EH (cell line): Measurements from ENCODE around the gene TINAGL1.
"Not testable (repeated sequence)": the region's sequence is repeated elsewhere in the genome, so short reads cannot be mapped to it uniquely, and the experiment has no call there.

Experiments used
- DNase-seq: peaks from one replicate; pipeline ENCODE4 v3.0.0-alpha.2; 2015; ENCODE audit warnings: low read depth

TINAGL1 gene

GRCh38 chr1:31583995-31584868 lies 7.9 kb downstream of the TINAGL1 start:
- peak; percentile 78 for DNase-seq

DNA sequence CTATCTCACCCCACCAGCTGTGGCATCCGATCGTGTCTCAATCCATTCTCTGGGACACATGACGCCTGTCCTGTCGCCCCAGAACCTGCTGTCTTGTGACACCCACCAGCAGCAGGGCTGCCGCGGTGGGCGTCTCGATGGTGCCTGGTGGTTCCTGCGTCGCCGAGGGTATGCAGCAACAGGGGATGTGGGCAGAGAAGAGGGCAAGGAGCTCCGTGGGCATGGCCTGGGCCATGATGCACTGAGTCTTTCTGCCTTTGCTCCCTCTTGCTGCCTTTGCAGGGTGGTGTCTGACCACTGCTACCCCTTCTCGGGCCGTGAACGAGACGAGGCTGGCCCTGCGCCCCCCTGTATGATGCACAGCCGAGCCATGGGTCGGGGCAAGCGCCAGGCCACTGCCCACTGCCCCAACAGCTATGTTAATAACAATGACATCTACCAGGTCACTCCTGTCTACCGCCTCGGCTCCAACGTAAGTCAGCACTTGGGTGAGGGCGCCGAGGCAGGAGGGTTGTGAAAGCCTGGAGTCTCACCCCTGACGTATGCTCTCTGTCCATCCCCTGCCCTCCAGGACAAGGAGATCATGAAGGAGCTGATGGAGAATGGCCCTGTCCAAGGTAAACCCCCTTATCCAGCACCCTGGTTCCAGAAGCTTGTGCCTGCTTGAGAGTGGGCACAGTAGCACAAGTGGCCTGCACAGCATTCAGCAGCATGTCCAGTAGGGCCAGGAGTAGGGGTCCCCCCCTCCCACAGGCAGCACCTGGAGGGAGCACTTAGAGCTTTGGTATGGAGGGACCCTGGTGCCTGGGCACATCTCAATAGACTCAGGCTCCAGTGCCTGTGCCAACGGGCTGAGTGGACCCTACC lies 8.8 kb downstream of the TINAGL1 start:
- no peak for DNase-seq

- no peak for DNase-seq
Measured at GRCh38 chr1:31585736-31586365, 9.5 kb downstream of the TINAGL1 start.

GRCh38 chr1:31586376-31587327 lies 10.3 kb downstream of the TINAGL1 start:
- no peak for DNase-seq

DNA sequence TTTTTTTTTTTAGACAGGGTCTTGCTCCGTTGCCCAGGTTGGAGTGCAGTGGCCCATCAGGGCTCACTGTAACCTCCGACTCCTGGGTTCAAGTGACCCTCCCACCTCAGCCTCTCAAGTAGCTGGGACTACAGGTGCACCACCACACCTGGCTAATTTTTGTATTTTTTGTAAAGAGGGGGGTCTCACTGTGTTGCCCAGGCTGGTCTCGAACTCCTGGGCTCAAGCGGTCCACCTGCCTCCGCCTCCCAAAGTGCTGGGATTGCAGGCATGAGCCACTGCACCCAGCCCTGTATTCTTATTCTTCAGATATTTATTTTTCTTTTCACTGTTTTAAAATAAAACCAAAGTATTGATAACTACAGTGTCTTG lies 11.0 kb downstream of the TINAGL1 start:
- not testable (repeated sequence) for DNase-seq

GRCh38 chr1:31587720-31588423 lies 11.6 kb downstream of the TINAGL1 start:
- DNase-seq, result peak; percentile 53

- peak; percentile 44 for DNase-seq
Measured at GRCh38 chr1:31588751-31589515, 12.6 kb downstream of the TINAGL1 start.

DNA sequence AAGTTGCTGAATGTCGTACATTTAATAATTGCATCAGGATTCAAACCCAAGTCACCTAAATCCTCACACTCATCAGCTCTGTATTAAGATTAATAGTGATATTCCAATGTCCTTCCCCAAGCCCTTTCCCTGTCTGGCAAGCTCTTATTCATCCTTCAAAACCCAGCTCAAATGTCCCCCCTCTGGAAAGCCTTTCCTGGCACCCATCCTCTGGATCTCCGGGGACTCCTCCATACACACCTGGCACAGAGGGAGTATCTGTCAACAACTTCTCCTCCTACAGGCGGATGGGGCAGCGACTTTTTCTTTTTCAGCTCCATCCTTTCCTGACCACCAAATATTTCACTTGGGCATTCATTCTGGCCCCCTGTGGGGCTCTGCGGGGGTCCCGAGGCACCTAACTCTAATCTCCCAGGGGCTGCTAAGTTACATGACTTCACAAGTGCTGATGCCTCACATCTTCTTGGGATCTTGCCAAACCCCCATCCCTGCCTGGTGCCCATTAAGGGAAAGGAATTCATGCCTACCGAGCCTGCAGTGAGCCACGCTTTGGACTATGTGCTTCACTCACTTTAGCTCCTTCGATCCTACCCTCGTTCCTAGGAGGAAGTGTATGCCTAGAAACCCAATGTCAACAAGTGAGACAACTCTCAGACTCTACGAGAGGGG lies 15.2 kb downstream of the TINAGL1 start:
- DNase-seq, result peak; percentile 84

- no peak for DNase-seq
Measured at GRCh38 chr1:31592132-31592531, 15.8 kb downstream of the TINAGL1 start.

GRCh38 chr1:31593136-31593665 lies 16.9 kb downstream of the TINAGL1 start:
- DNase-seq, result no peak

DNA sequence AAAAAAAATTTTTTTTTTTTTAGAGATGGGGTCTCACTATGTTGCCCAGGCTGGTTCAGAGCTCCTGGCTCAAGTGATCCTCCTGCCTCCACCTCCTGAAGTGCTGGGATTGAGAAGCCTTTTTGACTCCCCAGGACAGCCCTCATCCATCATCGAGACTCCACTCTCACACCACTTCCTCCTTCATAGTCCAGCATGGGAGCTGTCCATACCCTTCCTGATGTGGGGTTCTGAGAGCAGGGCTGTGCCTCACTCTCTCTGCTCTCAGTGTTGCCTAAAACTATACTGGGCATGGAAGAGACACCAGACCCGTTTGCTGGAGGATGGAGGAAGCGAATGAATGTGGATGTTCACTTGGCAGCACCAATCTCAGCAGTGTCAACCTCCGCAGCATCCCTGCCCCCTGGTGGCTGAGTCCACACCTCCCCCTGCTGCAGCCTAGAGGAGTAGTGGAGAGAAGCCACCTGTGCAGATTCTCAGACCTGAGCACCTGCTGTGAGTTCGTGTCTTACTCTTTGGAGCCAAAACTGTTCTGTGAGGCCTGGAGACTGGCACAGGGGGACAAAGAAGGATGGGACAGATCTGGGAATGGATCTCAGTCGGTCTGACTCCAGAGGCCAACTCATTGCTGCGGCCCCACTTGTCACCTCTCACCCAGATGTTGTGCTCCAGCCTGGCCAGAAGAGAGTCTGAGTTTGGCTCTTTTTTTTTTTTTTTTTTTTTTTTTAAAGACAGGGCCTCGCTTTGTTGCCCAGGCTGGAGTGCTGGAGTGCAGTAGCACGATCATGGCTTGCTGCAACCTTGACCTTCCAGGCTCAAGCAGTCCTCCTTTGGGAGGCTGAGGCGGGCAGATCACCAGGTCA lies 17.7 kb downstream of the TINAGL1 start:
- DNase-seq, result peak; percentile 79

DNA sequence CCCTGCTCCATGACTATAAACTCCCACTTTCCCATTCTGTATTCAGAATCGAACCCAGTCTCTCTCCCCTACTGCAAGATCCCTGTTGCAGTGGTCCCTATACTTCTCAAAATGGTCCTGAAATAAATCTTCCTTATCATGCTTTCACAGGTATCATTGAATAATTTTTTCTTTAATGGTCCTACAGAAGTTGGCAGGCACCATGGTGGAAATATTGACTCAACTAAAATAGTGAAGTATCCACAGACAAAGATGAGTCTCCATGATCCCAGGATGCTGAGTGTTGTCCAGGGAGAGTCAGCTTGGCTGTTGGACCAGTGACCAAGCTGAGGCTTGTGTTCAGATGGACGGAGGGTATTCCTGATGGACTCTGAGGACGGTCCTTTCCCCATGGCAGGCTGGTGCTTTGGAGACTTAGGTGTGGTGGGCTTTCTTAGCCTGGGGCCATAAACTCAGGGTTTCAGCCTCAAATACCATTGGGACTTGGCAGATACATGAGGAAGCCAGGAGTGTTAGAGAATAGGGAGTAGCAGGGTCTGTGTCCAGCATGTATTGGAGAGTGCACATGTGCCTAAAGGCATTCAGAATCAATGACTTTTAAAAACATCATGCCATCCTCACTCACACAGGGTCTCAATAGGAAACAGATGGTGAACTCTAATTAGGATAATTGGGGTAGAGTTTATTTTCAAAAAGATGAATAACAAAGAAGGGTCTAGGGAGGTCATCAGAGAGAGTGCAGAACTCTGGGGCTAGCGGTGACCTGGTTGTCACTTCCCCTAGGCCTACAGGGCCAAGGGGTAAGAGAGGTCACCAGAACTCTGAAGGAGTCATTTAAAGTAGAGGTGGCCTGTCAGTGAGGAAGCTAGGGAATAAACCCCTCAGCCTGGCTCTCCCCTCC lies 19.8 kb downstream of the TINAGL1 start:
- DNase-seq, result no peak

- no peak for DNase-seq
Measured at GRCh38 chr1:31596737-31597097, 20.4 kb downstream of the TINAGL1 start.

- no peak for DNase-seq
Measured at GRCh38 chr1:31598980-31599379, 22.7 kb downstream of the TINAGL1 start.

DNA sequence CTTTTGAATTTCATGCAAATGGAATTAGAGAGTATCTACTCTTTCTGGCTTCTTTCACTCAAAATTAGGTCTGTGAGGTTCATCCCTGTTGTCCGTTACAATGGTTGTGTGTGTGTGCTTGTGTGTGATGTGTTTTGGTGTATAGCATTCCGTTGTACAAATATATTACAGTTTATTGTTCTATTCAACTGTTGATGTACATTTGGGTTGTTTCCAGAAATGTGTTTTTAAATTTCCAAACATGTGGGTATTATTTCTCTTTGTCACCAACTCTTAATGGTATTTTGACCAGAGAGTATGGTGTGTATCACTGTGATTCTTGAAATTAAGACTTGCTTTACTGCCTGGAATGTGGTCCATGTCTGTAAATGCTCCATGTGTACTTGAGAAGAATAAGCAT lies 24.3 kb downstream of the TINAGL1 start:
- DNase-seq, result no peak

GRCh38 chr1:31602081-31602480 lies 25.8 kb downstream of the TINAGL1 start:
- no peak for DNase-seq

- DNase-seq, result peak; percentile 63
Measured at GRCh38 chr1:31605908-31606427, 29.7 kb downstream of the TINAGL1 start.
